NOMO-1 treated with dmso at 0.1 percent for 144 hours (cell line): ENCODE data around the gene CEACAM4.

ENCODE experiments used
- DNase-seq: peaks from one replicate; lab custom pipeline; 2025; ENCODE audit not compliant: unreplicated experiment; lab: John Stamatoyannopoulos, UW

CEACAM4 gene

GRCh38 chr19:41617941-41618730, 8.7 kb downstream of the CEACAM4 start:
- no peak for DNase-seq

DNA sequence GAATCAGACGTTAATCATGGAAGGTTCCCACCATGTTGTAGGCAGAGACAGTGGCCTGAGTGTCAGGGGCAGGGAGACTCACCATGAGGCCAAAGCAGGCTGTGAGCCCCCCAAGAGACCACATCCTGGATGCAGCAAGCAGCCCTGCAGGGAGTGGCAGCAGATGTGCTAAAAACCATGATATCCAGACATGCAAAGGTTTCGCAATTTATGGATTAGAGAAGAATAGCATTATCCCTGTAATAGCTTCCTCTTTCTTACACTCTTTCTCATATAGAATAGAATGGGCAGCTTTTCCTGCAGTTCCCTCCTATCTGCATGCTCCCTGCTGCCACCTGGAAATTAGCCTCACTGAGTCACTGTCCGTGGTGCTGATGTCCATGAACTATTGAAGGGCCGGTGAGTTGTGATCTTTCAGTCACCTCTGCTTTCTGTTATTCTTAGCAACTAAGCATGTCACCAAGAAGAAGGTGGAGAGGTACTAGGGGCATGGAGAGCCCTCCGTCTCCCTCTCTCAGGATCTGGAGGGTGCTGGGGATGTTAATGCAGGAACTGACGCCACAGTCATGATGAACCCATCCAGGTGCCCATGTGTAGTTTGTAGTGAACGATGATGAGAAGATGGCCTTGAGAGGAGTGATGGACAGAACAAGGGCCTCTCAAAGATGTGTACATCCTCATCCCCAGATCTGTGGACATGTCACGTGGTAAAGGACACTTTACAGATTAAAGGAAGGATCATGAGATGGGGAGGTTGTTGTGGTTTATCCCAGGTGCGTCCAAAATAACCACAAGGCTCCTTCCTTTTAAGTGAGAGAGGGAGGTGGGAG, 9.9 kb downstream of the CEACAM4 start:
- peak; percentile 13 for DNase-seq

DNA sequence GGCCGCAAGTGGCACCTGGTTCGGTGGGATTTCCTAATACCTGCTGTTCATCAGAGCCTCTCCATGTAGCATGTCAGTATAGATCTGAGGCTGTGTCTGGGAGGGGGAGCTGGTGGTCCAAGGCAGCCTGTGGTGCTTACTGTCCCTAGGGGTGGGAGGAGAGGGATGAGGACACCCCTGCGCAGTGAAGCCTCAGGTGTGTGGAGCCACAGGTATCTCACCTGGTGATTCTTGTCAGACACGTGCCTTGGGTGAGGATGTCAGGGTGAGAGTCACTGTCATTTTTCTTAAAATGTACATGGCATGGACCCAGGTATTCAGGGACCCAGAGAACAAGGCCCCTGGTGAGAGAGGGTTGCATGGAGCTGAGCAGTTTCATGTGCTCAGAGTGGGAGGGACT, 11.7 kb downstream of the CEACAM4 start:
- DNase-seq: no peak

GRCh38 chr19:41612483-41612882, 14.4 kb downstream of the CEACAM4 start:
- DNase-seq: peak; percentile 2

DNA sequence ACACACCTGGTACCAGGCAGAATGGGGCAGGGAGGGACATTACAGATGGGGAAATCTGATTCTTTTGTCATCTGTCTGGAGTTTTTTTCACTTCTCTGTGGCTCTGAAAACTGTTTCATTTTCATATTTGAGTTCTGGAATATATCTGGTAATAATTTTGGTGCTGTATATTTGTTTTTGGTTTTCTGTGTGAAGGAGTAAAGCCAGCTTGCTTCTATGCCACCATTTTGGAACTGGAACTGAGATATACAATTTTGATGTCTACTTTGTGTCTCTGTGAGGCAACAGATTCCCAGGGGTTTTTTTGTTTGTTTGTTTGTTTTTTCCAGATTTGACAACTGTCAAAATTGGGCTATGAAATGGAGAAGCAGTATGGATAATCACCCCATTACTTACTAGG, 16.1 kb downstream of the CEACAM4 start:
- no peak for DNase-seq

- DNase-seq: no peak
These were observed 19.2 kb downstream of the CEACAM4 start for GRCh38 chr19:41607668-41608067.

DNA sequence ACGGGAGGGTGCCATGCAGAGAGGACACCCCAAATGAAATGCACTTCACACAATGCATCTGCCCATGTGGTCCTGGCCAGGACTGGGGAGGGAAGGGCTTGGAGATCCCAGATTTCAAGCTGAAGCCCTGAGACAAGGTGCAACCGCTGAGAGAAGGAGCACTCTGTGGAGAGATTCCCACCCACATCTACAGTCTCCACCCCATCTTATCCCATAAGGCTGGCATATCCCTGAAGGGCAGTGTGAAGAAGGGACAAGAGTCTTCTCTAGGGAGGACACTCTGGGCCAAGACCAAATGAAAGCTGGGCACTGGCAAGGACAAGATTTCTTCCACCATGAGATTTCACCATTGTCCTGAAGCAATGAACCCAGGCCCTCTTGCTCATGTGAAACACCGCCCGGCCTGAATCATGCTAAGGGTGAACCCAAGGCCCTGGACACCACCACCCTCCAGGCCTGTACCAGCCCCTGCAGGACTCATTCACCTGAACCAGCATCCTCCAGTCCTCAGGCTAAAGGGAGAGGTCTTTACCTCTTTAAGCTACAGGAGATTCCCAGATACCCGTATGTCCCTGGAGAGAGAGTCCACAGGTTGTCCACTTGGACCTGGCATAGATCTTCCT, 20.5 kb downstream of the CEACAM4 start:
- DNase-seq: no peak

GRCh38 chr19:41604831-41605230, 22.0 kb downstream of the CEACAM4 start:
- DNase-seq: no peak

DNA sequence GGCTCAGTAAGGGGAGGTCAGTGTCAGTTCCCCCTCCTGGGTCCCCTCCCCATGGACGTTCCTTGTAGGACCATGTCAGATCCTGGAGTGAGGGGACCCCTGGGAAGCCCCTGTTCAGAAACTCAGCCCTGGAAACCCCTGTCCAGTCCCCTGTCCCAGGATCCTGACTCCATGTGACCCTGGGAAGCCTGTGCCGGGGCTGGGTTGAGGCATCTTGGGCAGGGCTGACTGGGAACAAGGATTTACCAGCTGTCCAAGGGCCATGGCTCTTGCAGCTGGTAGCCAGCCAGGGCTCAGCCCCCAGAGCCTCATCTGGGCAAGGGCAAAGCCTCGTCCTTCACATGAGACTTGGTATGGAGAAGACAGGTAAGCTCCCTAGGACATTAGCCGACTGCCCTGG, 25.1 kb downstream of the CEACAM4 start:
- no peak for DNase-seq

GRCh38 chr19:41599175-41599966, 27.5 kb downstream of the CEACAM4 start:
- DNase-seq: no peak

- peak; percentile 68 for DNase-seq
These were observed 29.3 kb downstream of the CEACAM4 start for GRCh38 chr19:41597600-41598041.

DNA sequence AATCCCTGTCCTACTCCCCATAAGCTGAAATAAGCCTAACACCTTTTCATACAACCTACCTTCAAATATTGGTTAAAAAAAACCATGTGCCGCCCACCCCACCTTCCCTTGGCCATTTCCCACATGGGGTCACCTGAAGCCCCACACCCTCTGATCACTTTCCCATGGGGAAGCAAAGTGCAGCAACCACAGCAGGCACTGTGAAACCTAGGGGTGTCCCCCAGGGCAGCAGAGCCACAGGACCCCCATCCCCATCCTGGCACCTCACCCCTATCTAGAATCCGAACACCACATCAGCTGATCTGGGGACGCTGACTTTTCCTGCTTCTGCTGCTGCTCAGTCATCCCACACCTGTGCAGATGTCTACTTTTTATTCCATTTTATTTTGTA, 31.0 kb downstream of the CEACAM4 start:
- DNase-seq: no peak

- DNase-seq: peak; percentile 31
These were observed 31.5 kb downstream of the CEACAM4 start for GRCh38 chr19:41595258-41595889.

- DNase-seq: no peak
These were observed 34.8 kb downstream of the CEACAM4 start for GRCh38 chr19:41591951-41592562.

DNA sequence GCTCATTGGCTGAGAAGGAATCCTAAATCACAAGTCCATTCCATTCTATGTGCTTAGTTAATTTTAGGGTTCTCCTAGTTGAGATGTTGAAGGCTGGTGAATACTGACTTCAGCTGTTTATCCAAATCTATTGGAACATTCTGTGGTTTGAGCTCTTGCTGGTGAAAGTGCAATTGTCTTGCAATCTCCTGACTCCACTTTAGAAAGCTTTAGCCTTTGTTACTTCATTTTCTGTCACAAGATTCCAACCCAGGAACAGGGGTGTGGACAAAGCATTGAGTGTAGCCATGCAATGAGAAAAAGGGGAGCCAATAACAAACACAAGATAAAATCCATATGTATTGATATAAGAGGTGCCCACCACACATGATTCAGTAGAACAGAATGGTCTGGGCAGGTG, 35.9 kb downstream of the CEACAM4 start:
- no peak for DNase-seq

GRCh38 chr19:41589371-41589770, 37.5 kb downstream of the CEACAM4 start:
- DNase-seq: no peak

DNA sequence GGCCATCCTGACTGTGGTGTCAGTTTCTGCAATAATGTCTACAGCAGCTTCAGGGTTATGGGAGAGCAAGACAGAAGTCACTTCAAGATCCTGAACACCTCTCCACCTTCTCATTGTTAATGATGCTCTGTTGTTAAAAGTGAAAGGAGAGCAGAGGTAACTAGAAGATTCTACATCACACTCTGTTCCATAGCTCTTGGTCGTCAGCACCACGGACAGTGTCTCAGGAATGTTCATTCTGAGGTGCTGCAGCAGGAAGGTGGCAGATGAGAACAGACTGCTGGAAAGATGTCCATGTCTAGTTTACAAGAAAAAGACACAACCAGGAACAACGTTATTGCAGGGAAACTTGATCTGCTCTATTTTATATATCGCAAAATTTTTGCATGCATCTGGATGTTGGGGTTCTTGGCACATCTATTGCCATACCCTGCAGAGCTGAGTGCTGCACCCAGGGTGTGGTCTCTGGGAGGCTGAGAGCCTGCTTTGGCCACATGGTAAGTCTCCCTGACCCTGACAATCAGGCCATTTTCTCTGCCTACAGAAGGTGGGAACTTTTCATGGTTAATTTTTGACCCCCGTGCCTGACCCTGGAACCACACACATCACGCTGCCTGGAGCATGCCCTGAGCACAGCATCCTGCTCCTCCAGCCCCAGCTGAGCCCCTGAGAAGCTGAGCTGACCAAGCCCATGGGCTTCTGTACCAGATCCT, 38.2 kb downstream of the CEACAM4 start:
- no peak for DNase-seq

GRCh38 chr19:41587838-41588210, 39.0 kb downstream of the CEACAM4 start:
- DNase-seq: no peak

DNA sequence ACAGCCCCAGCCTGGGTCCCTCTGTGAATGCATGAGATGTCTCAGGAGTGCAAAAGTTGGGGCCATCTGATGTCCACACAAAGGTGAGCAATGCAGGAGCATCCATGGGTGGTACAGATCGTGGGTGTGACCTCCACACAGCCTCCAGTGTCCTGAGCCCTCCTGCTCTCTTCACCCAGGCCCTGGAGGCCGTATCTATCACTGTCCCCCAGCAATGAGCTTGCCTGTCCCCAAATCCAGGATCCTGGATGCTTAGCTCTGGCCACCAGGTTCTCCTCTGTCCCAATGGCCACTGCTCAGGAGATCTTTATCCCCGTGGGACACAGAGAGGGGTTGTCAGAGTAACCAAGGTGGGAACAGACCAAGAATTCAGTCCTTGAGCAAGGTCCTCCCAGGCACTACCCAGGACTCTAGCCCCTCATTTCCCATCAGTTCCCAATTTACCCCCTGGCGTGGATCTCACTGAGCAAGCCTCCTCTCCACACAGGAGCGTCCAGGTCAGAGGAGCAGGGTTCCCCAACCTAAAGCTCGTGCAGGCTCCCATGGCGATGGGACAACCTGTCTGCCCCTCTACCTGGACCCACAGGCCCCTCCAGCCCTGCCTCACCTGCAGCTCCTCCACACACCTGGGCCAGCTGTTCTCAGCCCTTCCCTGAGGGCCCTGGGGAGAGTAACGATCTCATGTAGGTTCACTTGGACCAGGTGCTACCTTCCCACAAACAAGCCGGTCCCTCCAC, 39.6 kb downstream of the CEACAM4 start:
- DNase-seq: no peak
